Measurements from ENCODE around the gene MTHFD1.
"Not testable (repeated sequence)": the region's sequence is repeated elsewhere in the genome, so short reads cannot be mapped to it uniquely, and the experiment has no call there.

Gene MTHFD1

GRCh38 chr14:64387782-64388532 is at the start of gene MTHFD1:
TSS of gene MTHFD1 (plus strand) at chr14:64388353. CDS start at chr14:64388428, 75 bp downstream.
- peak; percentile 89 to 91 for DNase-seq (ENCODE audit: low read depth in 2 of 2, low spot score in 1 of 2)

GRCh38 chr14:64338616-64339316 is 49.4 kb upstream of the MTHFD1 start:
- DNase-seq (ENCODE audit: low read depth in 2 of 2, low spot score in 1 of 2), result peak; percentile 68 to 74

- no peak for DNase-seq (ENCODE audit: low read depth in 2 of 2, low spot score in 1 of 2)
These were observed 47.5 kb upstream of the MTHFD1 start for GRCh38 chr14:64340560-64341196.

- no peak for DNase-seq (ENCODE audit: low read depth in 2 of 2, low spot score in 1 of 2)
These were observed 40.4 kb upstream of the MTHFD1 start for GRCh38 chr14:64347748-64348147.

- no peak for DNase-seq (ENCODE audit: low read depth in 2 of 2, low spot score in 1 of 2)
These were observed 38.2 kb upstream of the MTHFD1 start for GRCh38 chr14:64349741-64350490.

GRCh38 chr14:64363265-64363846 is 24.8 kb upstream of the MTHFD1 start:
- no peak for DNase-seq (ENCODE audit: low read depth in 2 of 2, low spot score in 1 of 2)

GRCh38 chr14:64364907-64365306 is 23.2 kb upstream of the MTHFD1 start:
- no peak for DNase-seq (ENCODE audit: low read depth in 2 of 2, low spot score in 1 of 2)

GRCh38 chr14:64365358-64365889 is 22.7 kb upstream of the MTHFD1 start:
- not testable (repeated sequence) for DNase-seq (ENCODE audit: low read depth in 2 of 2, low spot score in 1 of 2)

GRCh38 chr14:64369201-64369600 is 19.0 kb upstream of the MTHFD1 start:
- no peak for DNase-seq (ENCODE audit: low read depth in 2 of 2, low spot score in 1 of 2)

- no peak for DNase-seq (ENCODE audit: low read depth in 2 of 2, low spot score in 1 of 2)
These were observed 846 bp upstream of the MTHFD1 start for GRCh38 chr14:64387232-64387781.

- peak in 1 of 2 donors; percentile 11 for DNase-seq (ENCODE audit: low read depth in 2 of 2, low spot score in 1 of 2)
These were observed 556 bp downstream of the MTHFD1 start for GRCh38 chr14:64388533-64389285.

- no peak for DNase-seq (ENCODE audit: low read depth in 2 of 2, low spot score in 1 of 2)
These were observed 3.1 kb downstream of the MTHFD1 start for GRCh38 chr14:64391113-64391725.

GRCh38 chr14:64391986-64392385 is 3.8 kb downstream of the MTHFD1 start:
- DNase-seq (ENCODE audit: low read depth in 2 of 2, low spot score in 1 of 2), result no peak

- DNase-seq (ENCODE audit: low read depth in 2 of 2, low spot score in 1 of 2), result not testable (repeated sequence)
These were observed 5.1 kb downstream of the MTHFD1 start for GRCh38 chr14:64393189-64393726.

GRCh38 chr14:64394423-64394822 is 6.3 kb downstream of the MTHFD1 start:
- DNase-seq (ENCODE audit: low read depth in 2 of 2, low spot score in 1 of 2), result no peak

GRCh38 chr14:64394977-64395633 is 7.0 kb downstream of the MTHFD1 start:
- DNase-seq (ENCODE audit: low read depth in 2 of 2, low spot score in 1 of 2), result no peak

GRCh38 chr14:64400829-64401459 is 12.8 kb downstream of the MTHFD1 start:
- no peak for DNase-seq (ENCODE audit: low read depth in 2 of 2, low spot score in 1 of 2)

- no peak for DNase-seq (ENCODE audit: low read depth in 2 of 2, low spot score in 1 of 2)
These were observed 13.8 kb downstream of the MTHFD1 start for GRCh38 chr14:64401949-64402348.
